Measurements from ENCODE around the gene ARID3C.

The ARID3C gene

GRCh38 chr9:34627716-34628655 lies 880 bp downstream of the ARID3C start:
- ChIA-PET CTCF (interaction anchor here (0.6 to 3.2 kb wide), 5 partner anchors 13 to 52 kb away, joined by 3 to 18 read pairs (median 3); partner anchors contain the start of gene RPP25L), POLR2A (no interaction called here)
- Histone ChIP-seq H3K4me1 (ENCODE audit: control insufficient read depth, insufficient read depth, low read length) (no peaks in the 10 kb centered on the region; the same call in 1 of the 2 replicates), H3K36me3 (ENCODE audit: control insufficient read depth in 2 of 2, insufficient read depth in 1 of 2, low read length in 2 of 2) (no peaks in the 10 kb centered on the region), H3K9me3 (ENCODE audit: control insufficient read depth, insufficient read depth, low read depth, low read length) (no peaks in the 10 kb centered on the region), H3K27ac (ENCODE audit: extremely low read depth, low read depth, low read length) (no peak overlapping the region), H3K4me3 (ENCODE audit: low read depth, low read length) (no peak overlapping the region)
- TF ChIP-seq ZNF768 (tag by site-specific recombination; IDR thresholded peaks at IDR 0.05) (no peak), ZBTB48 (tag by site-specific recombination; IDR thresholded peaks at IDR 0.05) (0 out of 2 replicates have a peak, but pooled peaks have one; percentile 23), ZNF366 (tag by site-specific recombination; conservative IDR thresholded peaks at IDR 0.05) (peak; percentile 73), ZNF660 (tag by site-specific recombination; IDR thresholded peaks at IDR 0.05) (no peak), SCRT2 (tag by site-specific recombination; IDR thresholded peaks at IDR 0.05) (peak; percentile 18; the same call in 1 of the 2 replicates), ZNF692 (tag by site-specific recombination; IDR thresholded peaks at IDR 0.05) (no peak), ZNF626 (tag by site-specific recombination; IDR thresholded peaks at IDR 0.05) (no peak), ZNF561 (tag by site-specific recombination; IDR thresholded peaks at IDR 0.05; ENCODE audit: borderline replicate concordance) (no peak), ZNF10 (tag by site-specific recombination; IDR thresholded peaks at IDR 0.05) (no peak), ZNF175 (tag by site-specific recombination; IDR thresholded peaks at IDR 0.05) (no peak), ZSCAN4 (tag by site-specific recombination; IDR thresholded peaks at IDR 0.05) (no peak), ZNF423 (tag by site-specific recombination; IDR thresholded peaks at IDR 0.05) (no peak), ZNF514 (tag by site-specific recombination; IDR thresholded peaks at IDR 0.05) (no peak), BCL11B (tag by site-specific recombination; IDR thresholded peaks at IDR 0.05; ENCODE audit: low read depth) (no peak), ZBTB1 (tag by site-specific recombination; IDR thresholded peaks at IDR 0.05) (no peak), CTCF (tag by site-specific recombination; IDR thresholded peaks at IDR 0.05) (no peak)

GRCh38 chr9:34625186-34625486 lies 3.7 kb downstream of the ARID3C start:
- H3K4me3 ChIP-seq (ENCODE audit: low read depth, low read length), result no peak overlapping the region
- H3K36me3 ChIP-seq (ENCODE audit: control insufficient read depth in 2 of 2, insufficient read depth in 1 of 2, low read length in 2 of 2), result no peaks in the 10 kb centered on the region
- CTCF ChIA-PET, result interaction anchor here (0.6 to 7.3 kb wide), 6 partner anchors 9 to 847 kb away, joined by 3 to 59 read pairs (median 6); partner anchors contain the start of gene IL11RA
- TF ChIP-seq ZNF544 (tag by site-specific recombination; IDR thresholded peaks at IDR 0.05) (no peak), ZBTB21 (tag by site-specific recombination; IDR thresholded peaks at IDR 0.05) (no peak), ZNF792 (tag by site-specific recombination; IDR thresholded peaks at IDR 0.05) (no peak), EGR2 (tag by site-specific recombination; IDR thresholded peaks at IDR 0.05; ENCODE audit: low read depth) (peak; percentile 37; the same call in 1 of the 2 replicates)
- H3K27ac ChIP-seq (ENCODE audit: extremely low read depth, low read depth, low read length), result no peak overlapping the region
- H3K9me3 ChIP-seq (ENCODE audit: control insufficient read depth, insufficient read depth, low read depth, low read length), result no peaks in the 10 kb centered on the region
- no peaks in the 10 kb centered on the region; the same call in 1 of the 2 replicates for H3K4me1 ChIP-seq (ENCODE audit: control insufficient read depth, insufficient read depth, low read length)
- POLR2A ChIA-PET, result interaction anchor here (1.0 kb wide), 1 partner anchor 12 kb away, joined by 5 read pairs; the partner anchor contains the start of gene SIGMAR1
